Vagina (tissue), 2 donors: ENCODE results near the gene GRB7.

Experiments used
- POLR2A ChIP-seq, 2 donors: fragments of 450-650 bp; IDR thresholded peaks; one replicate each; pipeline ENCODE4 v1.6.1; 2017; ENCODE audit warnings: antibody characterized with exemption in 2 of 2, mild to moderate bottlenecking in 2 of 2, moderate library complexity in 2 of 2
- POLR2AphosphoS5 ChIP-seq, 2 donors: sonication (generic); formaldehyde crosslinking; IDR thresholded peaks; one replicate each; pipeline ENCODE4 v1.9.0; 2017; ENCODE audit warnings: antibody characterized with exemption in 2 of 2, mild to moderate bottlenecking in 2 of 2, low read depth in 1 of 2; ENCODE audit not compliant: insufficient read depth in 1 of 2
- TF ChIP-seq, protein P1 (sequence below), 3 experiments: fragments of 450-650 bp in 2 of 3; fragments of 200-600 bp in 1 of 3; sonication (generic) in 1 of 3; IDR thresholded peaks; one replicate each; pipeline ENCODE4 v1.5.1; 2017 to 2019; ENCODE audit warnings: antibody characterized with exemption in 3 of 3, mild to moderate bottlenecking in 2 of 3, moderate library complexity in 2 of 3

GRCh38 chr17:39742126-39742855, 4.6 kb downstream of the GRB7 start:
- TF ChIP-seq, protein P1, sequence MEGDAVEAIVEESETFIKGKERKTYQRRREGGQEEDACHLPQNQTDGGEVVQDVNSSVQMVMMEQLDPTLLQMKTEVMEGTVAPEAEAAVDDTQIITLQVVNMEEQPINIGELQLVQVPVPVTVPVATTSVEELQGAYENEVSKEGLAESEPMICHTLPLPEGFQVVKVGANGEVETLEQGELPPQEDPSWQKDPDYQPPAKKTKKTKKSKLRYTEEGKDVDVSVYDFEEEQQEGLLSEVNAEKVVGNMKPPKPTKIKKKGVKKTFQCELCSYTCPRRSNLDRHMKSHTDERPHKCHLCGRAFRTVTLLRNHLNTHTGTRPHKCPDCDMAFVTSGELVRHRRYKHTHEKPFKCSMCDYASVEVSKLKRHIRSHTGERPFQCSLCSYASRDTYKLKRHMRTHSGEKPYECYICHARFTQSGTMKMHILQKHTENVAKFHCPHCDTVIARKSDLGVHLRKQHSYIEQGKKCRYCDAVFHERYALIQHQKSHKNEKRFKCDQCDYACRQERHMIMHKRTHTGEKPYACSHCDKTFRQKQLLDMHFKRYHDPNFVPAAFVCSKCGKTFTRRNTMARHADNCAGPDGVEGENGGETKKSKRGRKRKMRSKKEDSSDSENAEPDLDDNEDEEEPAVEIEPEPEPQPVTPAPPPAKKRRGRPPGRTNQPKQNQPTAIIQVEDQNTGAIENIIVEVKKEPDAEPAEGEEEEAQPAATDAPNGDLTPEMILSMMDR (IDR thresholded peaks at IDR 0.05), result no peak
- no peak for TF ChIP-seq POLR2AphosphoS5 (IDR thresholded peaks at IDR 0.05; ENCODE audit: insufficient read depth in 1 of 2, low read depth in 1 of 2)
- no peak for TF ChIP-seq POLR2A (IDR thresholded peaks at IDR 0.05)
